GM21390 (cell line): ENCODE data around the gene ARHGEF16.

Source experiments
- ATAC-seq: cut with Tn5 transposase; IDR thresholded peaks from one replicate; pipeline ENCODE4 v1.9.1; 2021; ENCODE audit not compliant: unreplicated experiment

ARHGEF16 gene

DNA sequence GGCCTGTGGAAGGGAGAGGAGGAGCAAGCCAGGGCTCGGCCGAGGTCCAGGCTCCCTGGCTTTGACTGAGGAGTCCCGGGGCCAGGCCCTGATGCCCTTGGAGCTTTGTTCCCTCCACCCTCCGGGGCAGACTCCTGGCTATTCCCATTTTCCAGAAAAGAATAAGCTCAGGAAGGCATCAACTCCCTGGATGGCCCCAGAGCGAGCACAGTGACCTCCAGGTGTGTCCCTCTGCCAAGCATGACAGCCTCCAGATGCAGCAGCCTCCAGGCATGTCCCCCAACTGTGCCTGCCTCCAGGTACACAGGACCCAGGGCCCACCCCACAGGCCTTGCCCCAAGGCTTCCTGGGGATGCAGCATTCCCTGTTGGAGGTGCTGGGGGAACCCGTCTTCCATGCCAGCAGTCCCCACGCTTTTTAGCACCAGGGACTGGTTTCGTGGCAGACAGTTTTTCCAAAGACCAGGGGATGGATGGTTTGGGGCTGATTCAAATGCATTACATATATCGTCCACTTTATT, 15.7 kb upstream of the ARHGEF16 start:
- ATAC-seq: no peak

DNA sequence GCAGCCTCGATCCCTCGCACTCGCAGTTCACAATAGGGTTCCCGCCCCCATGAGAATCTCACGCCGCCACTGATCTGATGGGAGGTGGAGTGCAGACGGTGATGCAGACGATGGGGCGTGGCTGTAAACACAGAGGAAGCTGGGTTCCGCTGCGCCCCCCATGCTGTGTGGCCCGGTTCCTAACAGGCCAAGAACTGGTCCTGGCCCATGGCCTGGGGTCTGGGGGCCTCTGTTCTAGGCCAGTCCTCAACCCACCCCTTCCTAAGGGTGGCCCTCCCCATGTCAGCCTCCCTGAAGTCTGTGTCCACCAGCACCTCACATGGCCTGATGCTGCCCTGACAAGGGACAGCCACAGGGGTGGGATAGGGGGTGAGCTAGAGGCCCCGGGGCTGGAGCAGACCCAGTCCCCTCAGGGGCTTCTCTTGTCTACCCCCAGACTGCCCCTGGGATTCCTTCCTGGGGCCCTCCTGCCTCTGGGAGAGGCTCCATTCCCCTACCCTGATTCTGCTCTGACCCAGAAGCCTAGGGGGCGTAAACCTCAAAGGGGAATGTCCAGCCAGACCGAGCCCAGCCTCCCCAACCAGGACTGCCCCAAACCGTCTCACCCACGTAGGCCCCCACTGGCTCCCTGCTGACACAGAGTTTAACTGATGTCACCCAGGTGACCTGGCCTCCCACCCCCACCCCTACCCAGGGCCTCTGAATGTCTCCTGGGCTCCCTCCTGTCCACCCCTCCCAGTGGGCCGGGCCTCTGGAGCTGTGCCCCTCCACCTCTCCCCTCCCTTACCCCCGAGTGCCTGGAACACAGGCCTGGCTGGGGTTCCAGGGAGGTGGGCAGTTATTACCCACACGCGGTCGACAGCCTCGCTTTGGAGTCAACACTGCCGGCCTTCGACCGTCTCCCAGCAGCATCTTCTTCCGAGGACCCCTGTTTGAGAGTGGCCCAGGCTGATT, 14.8 kb upstream of the ARHGEF16 start:
- no peak for ATAC-seq

DNA sequence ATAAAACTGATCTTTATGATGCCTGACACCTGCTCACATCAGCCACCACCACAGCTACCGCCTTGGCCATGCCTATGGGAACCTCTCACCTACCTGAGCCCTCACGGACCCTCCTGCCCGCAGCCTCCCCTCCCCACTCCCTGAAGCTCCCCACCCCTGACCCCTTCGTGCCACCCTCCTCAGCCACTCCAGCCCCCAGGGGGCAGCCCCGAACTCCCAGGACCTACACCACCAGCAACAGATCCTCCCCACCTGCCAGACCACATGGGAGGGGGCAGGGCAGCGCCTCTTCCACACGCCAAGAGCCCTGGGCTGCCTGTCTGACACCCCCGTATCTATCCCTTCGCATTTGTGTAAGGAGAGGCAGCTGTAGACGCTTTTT, 14.2 kb upstream of the ARHGEF16 start:
- no peak for ATAC-seq

DNA sequence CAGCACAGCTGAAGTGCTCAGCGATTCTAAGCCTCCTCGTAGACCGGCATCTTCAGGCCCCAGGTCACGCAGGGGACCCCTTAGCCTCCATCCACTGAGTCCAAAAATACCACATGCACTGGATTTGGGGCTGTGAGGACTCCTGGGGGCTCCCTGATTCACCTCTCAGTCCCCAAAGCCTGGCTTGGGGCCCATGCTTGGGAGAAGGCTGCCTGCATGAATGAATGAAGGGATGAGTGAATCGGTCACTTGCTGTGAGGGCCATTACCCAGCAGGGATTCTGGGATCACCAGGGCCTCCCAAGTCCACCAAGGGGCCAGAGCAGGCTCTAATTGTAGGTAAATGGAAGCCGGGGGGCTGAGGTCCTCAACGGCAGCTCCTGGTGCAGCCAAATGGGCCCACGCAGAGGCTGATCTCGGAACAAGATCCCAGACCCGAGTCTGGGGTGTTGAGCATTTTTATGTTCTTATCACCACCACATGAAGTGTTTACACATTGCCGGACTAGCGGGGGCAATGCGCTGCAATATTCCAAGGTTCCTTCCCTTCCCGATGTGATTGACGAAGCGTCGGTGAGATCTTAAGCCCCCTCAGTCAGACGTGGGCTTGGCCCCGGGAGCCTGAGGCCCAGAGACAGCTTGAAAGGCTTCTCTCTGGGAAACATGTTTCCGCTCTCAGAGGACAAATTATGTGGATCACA, 13.6 kb upstream of the ARHGEF16 start:
- ATAC-seq: no peak

DNA sequence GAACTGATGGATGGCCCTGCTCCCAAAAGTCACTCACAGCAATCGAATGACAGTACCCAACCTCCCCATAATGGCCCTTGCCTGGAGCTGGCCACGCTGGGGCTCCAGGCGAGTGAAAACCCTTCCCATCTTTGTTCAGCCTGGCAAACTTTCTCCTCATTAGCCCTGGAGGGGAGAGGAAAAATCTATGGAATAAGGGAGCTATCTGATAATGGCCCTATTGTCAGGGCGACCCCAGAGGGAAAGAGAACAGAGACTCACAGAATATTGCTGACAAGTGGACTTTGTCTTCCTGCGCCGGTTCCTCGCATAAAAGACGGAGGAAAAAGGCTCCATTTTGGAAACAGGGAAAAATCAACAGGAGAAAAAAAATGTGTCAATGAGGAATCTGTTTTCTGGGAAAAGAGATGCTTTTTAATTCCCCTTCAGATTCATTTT, 13.0 kb upstream of the ARHGEF16 start:
- no peak for ATAC-seq

DNA sequence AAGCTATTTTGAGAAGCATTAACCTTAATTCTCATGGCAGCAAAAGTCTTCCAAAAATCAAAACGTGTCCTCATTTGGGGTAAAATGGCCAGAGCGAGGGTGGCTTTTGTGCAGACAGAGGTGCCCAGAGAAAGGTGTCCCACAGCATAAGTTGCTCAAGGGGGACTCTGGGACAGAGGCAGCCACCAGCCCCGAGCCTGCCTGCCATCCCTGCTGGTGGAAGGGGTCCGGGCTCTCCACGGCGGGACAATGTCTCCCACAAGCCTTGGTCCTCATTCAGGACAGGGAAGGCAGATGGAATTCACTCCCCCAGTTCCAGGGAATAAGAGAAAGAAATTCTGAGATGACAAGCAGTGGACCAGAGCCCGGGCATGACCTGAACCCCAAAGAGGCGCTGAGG, 12.6 kb upstream of the ARHGEF16 start:
- no peak for ATAC-seq

DNA sequence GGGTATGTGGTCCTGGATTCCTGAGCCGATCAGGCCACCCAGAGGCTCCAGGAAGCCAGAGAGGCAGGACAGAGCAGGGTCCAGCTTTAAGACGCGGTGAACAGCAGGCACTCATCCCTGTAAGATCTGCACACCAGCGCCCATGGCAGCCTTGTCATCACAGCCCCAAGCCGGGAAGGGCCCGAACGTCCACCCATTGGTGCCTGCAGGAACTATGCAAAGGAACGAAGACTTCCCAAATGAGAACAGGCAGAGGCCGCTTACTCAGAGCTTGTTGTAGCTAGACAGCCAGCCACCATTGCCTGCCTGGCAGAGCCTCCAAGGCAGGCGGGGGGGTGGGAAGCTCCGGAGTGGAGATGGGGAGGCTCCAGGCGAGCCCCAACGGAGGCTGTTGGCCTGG, 12.1 kb upstream of the ARHGEF16 start:
- no peak for ATAC-seq

DNA sequence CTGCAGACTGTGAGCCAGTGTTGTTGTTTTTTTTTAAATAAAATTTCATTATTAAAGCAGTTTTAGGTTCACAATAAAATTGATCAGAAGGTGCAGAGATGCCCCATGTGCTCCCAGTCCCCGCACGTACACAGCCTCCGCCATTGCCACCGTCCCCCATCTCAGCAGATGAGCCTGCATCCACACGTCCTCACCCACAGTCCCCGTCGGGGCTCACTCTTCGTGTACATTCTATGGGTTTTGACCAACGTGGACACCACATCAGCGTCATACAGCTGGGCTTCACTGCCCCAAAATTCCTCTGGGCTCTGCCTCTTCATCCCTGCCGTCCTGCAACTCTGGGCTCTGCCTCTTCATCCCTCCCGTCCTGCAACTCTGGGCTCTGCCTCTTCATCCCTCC, 11.6 kb upstream of the ARHGEF16 start:
- ATAC-seq: no peak

DNA sequence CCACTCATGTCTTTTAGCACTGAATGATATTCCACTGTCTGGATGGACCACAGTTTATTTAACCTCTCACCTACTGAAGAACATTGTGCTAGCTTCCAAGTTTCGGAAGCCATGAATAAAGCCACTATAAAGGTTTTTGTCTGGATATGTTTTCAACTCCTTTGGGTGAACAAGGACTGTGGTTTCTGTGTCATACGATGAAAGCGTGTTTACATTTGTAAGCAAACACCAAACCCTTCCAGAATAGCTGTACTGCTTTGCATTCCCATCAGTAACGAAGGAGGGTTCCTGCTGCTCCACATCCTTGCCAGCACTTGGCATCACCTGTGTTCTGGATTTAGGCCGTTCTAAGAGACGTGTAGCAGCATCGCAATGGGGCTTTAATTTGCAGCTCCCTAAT, 10.7 kb upstream of the ARHGEF16 start:
- ATAC-seq: no peak

DNA sequence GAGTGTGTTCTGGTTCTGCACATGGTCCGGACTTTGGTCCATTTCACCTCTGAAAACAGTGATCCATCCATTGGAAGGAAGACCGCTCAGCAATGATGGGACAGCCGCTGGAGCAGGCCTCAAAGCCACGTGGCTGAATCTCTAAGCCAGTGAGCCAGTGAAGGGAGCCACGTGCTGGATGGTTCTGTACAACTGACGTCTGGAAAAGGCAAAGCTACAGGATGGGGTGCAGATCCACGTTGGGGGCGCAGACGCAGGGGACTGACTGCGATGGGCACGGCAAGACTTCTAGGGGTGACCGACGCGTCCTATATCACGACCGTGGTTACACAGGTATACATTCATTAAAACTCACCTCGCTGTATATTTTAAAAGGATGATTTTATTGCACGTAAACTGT, 10.2 kb upstream of the ARHGEF16 start:
- no peak for ATAC-seq

DNA sequence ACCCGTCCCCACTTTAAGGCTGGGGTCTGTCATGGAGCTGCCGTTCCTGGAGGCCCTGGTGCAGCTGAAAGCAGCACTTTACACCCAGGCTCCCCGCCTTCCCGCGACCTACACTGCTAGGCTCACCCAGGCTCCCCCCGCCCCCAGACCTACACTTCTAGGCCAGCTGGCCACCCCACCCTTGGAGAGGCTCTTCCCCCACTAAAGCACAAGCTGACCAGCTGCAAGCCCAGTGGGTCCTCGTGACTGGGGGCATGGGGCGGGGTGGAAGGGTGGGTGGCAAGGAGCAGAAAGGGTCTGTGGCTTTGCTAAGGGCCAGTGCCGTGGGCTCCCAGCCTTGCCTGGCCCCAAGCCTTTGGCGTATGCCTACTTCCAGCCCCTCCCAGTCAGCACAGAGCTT, 9.7 kb upstream of the ARHGEF16 start:
- no peak for ATAC-seq

DNA sequence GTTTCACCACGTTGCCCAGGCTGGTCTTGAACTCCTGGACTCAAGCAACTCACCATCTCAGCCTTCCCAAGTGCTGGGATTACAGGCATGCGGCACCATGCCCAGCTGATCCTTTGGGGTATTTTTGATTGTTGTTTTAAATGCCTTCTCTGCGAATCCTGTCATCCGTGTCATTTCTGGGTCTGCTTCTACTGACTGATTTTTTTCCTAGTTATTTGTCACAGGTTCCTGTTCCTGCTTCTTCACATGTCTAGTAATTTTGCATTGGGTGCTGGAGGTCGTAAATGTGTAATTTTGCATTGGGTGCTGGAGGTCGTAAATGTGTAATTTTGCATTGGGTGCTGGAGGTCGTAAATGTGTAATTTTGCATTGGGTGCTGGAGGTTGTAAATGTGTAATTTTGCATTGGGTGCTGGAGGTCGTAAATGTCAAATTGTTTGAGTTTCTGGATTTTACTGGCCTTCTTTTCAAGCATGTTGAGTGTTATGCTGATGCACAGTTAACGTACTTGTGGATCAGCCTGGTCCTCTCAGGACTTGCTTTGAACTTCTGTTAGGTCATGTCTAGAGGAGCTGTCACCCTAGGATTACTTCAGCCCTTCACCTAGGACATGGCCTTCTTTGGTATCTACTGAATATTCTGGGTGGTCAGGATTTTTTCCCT, 4.1 kb upstream of the ARHGEF16 start:
- ATAC-seq: no peak

DNA sequence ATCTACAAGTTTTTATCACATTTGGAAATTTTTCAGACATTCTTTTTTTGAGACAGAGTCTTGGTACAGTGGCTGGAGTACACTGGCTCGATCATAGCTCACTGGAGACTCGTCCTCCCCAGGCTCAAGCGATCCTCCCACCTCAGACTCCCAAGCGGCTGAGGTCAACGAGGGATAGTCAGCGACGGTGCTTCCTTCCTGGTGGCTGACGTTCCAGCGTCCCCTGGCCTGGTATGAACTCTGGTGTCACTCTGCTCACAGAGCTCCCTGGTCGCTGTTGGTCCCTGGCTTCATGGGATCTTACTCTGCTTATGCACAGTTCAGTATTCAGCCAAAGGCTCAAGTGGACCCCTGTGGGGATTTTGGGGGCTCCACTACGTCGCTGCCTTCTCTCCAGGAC, 3.5 kb upstream of the ARHGEF16 start:
- ATAC-seq: no peak

DNA sequence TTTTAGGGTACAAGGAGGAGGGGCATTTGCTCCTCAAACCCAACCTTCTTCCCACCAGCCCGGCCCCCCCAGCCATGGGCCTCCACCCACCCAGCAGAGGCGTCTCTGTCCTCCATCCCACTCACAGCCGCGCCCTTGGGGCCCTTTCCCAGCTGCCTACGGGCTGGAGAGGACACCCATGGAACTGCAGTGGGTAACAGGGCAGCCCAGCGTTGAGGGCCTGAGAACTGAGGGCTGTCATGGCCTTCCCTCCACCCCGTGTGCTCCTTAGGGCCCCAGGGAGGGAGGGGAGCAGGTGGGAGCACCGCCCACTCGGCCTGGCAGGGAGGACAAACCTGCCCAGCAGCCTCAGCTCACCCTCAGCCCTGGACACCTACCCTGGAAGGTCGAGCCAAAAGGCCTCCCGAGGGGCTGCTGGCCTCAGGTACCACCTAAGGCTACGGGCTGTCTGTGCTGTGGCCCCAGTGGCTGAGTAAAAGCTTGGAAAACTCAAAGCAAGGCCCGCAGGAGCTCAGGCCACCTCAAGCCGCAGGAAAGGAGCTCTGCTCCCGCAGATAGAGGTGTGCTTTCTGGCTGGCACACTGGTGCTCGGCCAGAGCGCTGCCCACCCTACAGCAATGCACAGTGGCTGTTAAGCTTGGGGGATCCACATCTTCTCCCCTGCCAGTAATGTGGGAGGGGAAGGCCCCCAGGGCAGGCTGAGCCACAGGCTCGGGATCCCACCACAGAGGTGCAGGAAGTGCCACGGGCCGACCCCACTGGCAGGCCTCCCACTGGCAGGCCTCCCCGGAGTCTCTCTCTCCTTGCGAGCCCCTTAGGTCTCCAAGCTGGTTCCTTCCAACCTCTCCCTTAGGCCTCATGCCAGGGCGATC, 2.2 kb upstream of the ARHGEF16 start:
- ATAC-seq: no peak

DNA sequence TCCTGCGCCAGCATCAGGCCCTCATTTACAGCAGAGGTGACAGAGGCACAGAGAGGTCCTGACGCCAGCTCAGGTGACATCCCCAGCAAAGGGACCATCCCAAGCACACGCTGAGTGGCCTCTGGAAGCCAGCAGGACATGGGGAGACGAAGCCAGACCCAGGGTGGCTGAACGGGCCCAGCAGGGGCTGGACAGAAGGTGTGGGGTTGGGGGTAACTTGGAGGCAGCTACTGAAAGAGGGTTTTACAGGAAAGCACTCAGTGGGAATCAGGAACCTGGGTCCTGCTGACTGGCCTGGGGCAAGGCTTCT, 1.6 kb upstream of the ARHGEF16 start:
- ATAC-seq: no peak

DNA sequence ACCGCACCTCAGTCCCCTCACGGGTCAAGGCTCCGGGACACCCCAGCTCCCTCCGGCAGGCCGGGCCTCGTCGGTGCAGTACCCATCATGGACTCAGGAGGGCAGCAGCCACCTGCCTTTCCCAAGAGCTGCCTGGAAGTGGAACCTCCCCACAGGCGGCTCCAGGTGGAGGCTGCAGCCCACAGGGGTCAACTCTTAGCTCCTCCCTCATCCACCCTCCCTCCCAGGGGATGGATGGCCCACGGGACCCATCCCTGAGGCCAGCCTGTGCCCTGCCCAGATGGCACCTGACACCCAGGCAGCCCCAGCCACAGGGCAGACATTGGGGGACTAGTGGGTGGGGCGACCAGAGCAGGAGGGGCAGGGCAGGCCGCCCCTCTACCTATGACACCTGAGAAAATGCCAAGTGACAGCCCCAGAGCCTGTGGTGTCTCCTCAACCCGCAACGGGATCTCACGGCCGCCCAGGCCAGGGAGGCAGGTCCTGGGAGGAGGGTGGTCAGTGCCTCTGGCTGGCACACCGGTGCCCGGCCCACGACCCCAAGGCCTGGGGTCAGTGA, 1.2 kb upstream of the ARHGEF16 start:
- ATAC-seq: no peak

DNA sequence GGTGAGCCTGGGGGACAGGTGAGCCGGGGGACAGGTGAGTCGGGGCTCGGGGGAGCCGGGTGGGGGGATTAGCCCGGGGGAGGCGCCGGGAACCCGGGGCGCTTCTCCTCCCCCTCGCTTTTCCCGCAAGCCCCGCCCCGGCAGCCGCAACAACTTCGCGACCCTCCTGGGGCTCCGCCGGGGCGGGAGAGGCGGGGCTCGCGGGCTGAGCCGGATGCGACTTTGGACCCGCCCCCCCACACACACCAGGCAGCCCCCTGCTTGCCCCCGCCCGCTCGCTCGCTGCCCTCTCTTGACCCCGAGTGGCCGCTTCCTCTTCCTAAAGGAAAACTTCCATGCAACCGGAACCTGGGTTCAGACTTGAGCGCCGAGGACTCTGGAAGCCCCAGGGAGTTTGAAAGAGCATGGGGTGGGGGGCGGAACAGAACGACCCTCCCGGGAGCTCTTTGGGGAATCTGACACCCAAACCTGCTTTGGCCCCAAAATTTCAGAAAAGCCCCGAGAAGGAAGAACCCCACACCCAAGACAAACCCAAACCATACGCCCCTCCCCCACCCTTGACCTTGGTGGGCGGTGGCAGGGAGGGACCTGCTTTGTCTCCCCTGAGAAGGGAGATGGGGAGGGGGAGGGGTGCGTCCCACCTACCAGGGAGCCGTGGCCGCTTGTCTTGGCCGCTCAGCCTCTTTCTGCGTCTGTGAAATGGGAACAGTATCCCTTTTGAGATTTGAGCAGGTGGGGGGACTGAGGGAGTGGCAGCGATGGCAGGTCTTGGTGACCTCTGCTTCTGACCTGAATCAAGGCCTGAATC, 550 bp downstream of the ARHGEF16 start:
- ATAC-seq: no peak

DNA sequence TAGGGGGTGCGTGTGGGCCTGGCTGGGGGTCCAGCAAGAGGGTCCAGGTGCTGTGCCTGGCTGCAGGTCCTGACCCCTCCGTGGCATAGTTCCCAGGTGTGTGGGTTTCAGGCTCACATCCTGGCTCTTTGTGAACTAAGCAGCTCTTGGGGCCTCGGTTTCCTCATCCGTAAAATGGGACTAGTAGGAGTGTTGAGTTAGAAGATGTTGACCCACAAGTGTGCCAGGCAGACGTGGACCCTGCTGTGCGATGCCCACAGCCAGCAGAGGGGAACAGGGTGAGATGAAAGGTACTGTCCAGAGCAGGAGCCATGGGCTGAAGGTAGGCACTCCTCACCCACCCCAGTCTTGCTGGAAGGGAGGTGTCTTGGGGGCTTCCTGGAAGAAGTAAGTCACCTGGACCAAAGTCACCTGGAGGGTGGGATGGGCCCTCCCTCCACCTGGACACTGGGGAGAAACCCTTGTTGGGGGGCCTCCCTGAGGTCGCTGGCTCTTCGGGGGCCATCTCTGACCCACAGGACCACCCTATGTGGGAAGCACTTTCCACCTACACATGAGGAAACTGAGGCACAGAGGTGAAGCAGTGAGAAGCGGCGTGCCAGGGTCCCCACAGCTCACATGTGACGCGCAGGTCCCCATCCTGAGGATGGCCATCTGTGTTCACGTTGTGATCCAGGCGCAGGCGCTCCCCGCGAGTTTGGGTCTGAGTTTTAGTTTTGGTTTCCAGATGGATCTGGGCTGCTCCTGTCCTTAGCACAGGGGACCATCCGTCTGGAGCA, 1.4 kb downstream of the ARHGEF16 start:
- no peak for ATAC-seq

DNA sequence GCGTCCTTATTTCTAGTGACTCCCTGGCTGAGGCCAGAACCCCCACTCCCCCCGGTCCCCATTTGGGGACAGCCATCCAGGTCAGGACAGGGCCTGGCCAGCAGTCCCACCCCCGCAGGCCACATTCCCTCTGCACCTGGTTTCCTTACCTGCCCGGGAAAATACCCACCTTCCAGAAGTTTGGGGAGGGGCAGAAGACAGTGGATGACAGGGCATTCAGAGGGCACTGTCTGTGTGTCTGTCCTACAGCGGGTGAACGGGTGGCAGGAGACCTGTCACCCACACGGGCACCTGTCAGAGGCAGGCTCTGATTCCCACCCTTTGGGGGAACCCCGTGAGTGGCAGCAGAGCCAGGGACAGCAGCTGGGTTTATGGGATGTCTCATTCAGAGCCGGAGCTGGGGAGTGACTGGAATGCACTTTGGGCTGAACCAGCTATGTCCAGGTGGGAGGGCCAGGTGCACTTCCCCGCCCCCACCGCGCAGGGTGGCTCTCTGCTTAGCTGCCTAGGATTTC, 2.0 kb downstream of the ARHGEF16 start:
- ATAC-seq: no peak
